NCI-H1092 (cell line): ENCODE data around the gene GLG1.

Experiments used
- DNase-seq: peaks from one replicate; lab custom pipeline; 2025; lab: John Stamatoyannopoulos, UW

GLG1 gene

DNA sequence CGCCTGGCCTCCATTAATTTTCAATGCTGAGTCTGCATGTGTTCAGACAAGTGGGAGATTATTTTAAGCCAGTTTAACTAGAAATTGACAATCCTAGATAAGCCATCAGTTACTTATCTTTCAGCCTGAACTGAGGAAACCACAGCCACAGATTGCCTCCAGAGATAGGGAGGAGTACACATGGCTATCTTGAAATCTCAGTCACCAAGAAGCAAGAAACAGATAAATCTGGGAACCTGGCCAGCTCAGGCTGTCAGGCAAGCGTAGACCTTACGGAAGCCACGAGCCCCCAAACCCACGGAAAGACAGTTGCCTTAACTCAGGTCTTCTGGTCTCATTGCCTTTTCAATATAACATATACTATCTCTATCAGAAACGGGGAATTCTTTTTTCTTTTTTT lies 2.0 kb upstream of the GLG1 start:
- no peak for DNase-seq

DNA sequence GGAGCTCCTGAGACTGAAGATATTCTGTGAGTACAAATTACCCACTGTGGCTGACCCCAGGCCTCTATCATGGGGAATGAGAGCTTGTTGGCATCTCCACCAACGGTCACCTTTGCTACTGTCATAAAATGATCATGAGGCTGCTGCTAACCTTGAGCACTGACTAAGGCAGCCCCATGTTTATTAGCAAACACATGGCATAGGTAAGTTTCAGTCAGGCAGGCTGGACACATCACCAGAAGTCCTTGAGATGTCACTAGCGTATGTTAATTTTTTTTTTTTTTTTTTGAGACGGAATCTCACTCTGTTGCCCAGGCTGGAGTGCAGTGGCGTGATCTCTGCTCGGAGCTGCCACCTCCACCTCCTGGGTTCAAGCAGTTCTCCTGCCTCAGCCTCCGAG lies 1.5 kb upstream of the GLG1 start:
- DNase-seq: no peak

DNA sequence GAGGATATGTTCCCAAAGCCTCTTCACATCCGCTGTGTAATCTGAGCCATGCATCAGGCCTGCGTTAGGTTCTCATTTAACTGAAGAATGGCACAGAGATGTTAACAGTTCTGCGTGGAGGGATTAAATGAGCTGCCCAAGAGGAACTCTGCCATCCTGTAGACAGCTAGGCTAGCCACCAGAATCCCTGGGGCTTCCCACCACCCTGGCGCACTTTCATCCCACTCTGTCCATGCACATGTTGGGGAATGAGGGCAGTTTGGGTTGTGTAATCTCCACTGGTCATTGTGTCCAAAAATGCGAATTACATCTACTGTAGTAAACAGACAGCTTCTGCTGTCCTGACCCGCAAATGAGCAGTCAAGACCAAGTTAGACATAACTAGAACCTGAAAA lies 1.0 kb upstream of the GLG1 start:
- DNase-seq: no peak

- DNase-seq: peak; percentile 59
Observed at GRCh38 chr16:74607310-74607961, 522 bp upstream of the GLG1 start.

GRCh38 chr16:74605746-74606520 lies 981 bp downstream of the GLG1 start:
- DNase-seq: no peak

GRCh38 chr16:74605332-74605731 lies 1.6 kb downstream of the GLG1 start:
- no peak for DNase-seq

GRCh38 chr16:74603848-74604247 lies 3.1 kb downstream of the GLG1 start:
- DNase-seq: no peak

DNA sequence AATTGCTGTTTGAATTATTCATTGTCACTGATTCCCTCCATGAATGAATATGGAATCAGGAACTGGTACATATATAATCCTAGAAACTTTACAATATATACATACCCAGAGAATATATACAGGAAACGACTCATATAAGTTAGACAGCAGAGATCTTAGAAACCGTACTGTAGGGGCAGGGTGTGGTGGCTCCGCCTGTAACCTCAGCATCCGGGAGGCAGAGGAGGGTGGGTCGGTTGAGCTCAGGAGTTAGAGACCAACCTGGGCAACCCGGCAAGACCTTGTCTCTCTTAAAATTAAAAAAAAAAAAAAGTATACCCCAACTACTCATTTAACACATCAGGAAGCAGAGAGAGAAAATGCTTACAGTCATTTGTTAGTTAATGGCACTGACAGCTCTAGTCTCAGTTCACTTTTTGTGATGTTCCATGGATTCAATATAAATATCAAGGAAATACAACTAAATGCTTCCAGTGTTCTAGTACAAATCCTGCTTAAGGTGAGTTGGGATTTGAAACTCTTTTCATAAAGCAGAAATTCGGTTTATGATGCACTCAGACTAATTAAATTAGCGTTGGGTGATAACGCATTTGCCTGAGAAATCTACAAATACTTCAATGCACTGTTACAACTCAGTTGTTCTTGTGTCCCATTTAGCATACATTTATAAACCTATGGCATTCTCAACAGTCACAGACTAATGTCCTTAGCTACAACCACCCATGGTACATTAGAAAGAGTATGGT lies 5.6 kb downstream of the GLG1 start:
- DNase-seq: no peak

- DNase-seq: no peak
Observed at GRCh38 chr16:74596586-74596985, 10.3 kb downstream of the GLG1 start.

- no peak for DNase-seq
Observed at GRCh38 chr16:74592847-74593246, 14.1 kb downstream of the GLG1 start.

- DNase-seq: no peak
Observed at GRCh38 chr16:74591876-74592650, 14.9 kb downstream of the GLG1 start.

GRCh38 chr16:74586948-74587347 lies 20.0 kb downstream of the GLG1 start:
- DNase-seq: no peak

GRCh38 chr16:74585846-74586443 lies 21.0 kb downstream of the GLG1 start:
- DNase-seq: no peak

DNA sequence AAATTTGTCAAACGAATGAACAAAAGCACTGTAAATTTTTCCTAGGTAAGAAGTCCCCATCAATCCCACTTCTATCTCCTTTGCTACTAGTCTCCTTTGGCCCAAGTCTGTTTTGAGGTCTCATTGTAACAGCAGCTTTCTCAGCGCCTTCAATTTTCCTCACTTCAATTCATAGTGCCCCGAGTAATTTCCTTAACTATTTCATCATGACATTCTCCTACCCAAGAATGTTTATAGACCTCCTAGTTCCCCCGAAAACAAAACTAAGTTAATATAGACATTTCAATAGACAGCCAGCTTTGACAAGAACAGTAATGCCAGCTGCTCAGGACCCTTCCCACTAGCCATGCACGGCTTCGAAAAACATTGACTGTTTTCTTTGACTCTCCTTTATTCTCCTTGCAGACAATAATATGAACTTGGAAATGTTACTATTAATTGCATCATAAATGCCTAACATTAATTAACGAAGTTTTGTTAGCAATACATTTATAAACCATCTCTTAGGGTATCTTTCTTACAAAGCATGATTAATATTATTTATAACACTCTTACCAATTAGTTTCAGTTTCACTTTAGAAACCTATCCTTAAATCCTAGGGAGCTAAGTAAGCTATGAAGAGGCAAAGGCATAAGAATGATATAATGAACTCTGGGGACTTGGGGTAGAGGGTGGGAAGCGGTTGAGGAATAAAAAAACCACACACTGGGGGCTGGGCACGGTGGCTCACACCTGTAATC lies 22.8 kb downstream of the GLG1 start:
- DNase-seq: no peak

DNA sequence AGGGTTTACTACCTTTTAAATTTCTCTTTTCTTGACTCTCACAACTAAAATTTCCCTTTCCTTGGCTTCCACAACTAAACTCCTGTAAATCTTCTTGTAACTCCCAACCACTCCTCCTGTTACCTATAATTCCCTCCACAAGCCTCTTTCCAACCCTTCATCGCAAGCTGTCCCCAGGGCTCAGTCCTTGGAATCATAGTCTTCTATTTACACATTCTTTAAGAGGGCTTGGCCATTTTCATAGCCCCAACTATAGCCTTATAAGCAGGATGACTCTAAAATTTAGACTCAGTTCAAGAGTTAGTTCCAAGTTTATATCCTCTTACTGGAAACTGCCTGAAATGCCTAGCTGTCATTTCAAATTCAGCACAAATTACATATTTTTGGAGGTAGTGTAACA lies 23.9 kb downstream of the GLG1 start:
- no peak for DNase-seq

- DNase-seq: no peak
Observed at GRCh38 chr16:74580833-74581232, 26.1 kb downstream of the GLG1 start.

GRCh38 chr16:74578838-74579237 lies 28.1 kb downstream of the GLG1 start:
- no peak for DNase-seq

DNA sequence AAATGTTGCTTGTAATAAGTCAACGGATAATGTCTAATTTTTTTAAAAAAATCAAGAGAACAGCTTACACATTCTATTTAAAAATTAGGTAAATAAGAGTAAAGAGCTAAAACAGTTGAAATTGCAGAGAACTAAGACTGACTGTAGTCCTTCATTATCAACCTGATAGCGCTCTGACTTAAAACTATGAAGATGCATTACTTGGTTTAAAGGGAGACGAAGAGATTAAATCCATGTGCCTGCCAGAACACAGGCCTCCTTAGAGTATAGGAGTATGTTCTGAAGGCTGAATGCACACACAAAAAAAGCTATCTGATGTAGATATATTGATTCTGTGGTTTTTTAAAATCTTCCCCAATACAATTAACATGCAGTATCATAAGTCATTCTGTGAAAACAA lies 28.5 kb downstream of the GLG1 start:
- no peak for DNase-seq

DNA sequence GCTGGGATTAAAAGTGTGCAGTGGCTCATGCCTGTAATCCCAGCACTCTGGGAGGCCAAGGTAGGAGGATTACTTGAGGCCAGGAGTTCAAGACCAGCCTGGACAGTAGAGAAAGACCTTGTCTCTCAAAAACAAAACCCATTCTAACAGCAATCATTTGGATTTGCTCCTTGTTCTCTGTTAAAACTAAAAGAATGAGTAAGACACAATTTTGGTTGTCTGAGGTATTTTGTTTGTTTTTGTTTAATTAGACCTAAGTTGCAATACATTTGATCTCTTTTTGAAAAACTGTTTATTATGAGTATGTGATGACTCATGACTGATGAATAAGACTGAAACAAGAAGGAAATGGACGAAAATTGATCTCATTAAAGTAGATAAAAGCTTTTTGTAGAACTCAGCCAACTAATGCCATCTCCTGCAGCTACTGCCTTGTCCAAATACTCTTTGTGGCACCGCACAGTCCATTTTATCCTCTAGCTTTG lies 29.0 kb downstream of the GLG1 start:
- no peak for DNase-seq

- no peak for DNase-seq
Observed at GRCh38 chr16:74575807-74576643, 30.9 kb downstream of the GLG1 start.
